Stomach (tissue), 4 donors: Measurements from ENCODE around the gene ADGB.

ENCODE experiments used
- POLR2A ChIP-seq, 4 donors: fragments of 450-650 bp; IDR thresholded peaks; one replicate each; pipeline ENCODE4 v1.6.1; 2016; ENCODE audit warnings: antibody characterized with exemption in 4 of 4, control low read depth in 2 of 4, mild to moderate bottlenecking in 1 of 4, moderate library complexity in 1 of 4
- POLR2AphosphoS5 ChIP-seq, 3 donors: sonication (generic); formaldehyde crosslinking; IDR thresholded peaks; one replicate each; pipeline ENCODE4 v1.6.1; 2016; ENCODE audit warnings: antibody characterized with exemption in 3 of 3

DNA sequence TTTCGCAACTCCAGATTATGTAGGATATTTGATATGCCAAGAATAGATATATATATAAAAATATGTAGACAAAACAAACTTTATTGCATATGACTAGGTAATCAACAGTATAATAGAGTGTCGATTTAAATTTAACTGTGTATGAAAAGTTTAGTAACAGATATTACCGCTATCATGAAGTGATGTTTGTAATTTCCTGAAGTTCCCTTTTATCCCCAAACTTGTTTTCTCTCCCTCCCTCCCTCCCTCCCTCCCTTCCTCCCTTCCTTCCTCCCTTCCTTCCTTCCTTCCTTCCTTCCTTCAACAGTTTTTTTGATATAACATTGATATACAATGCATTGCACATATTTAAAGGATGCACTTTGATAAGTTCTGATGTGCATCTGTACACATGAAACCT, 15.2 kb downstream of the ADGB start:
- no peak for TF ChIP-seq POLR2AphosphoS5 (IDR thresholded peaks at IDR 0.05)
- no peak for TF ChIP-seq POLR2A (IDR thresholded peaks at IDR 0.05)
